OCI-LY7 (cell line): ENCODE measurements around the gene SCUBE2. TPM values are rescaled to one million over a fixed set of nuclear protein-coding genes. Genes with fewer than 3 reads are reported as not detected.

Source experiments
- BruUV-seq: library from RNA; stranded (reverse); fragments of 400-500 nt; replicated peaks from 2 replicates; lab custom pipeline; 2021; lab: Mats Ljungman, UMichigan
- CTCF ChIA-PET: fragments of 300-600 bp; sonication (Branson Sonifier 250); formaldehyde crosslinking; loops from one replicate; lab custom pipeline; 2022; ENCODE audit warnings: antibody characterized with exemption; ENCODE audit not compliant: unreplicated experiment; lab: Charles Lee
- POLR2A ChIA-PET: fragments of 300-600 bp; sonication (Branson Sonifier 250); formaldehyde crosslinking; loops from one replicate; lab custom pipeline; 2022; ENCODE audit warnings: antibody characterized with exemption; lab: Charles Lee
- DNase-seq: peaks from one replicate; pipeline ENCODE4 v3.0.0-alpha.2; 2015; ENCODE audit warnings: low spot score
- H2AFZ ChIP-seq: fragments of 200-600 bp; sonication (generic), shearing (Covaris generic); 2 replicates; pipeline ENCODE4 v1.6.1; 2014; ENCODE audit warnings: mild to moderate bottlenecking, antibody characterized with exemption, low read length, moderate library complexity
- H3K27ac ChIP-seq: fragments of 200-600 bp; sonication (generic); 2 replicates; pipeline ENCODE4 v1.5.1; 2014; ENCODE audit warnings: mixed run types, low read depth, mild to moderate bottlenecking, moderate library complexity, low read length, inconsistent platforms; ENCODE audit not compliant: poor library complexity, severe bottlenecking
- H3K36me3 ChIP-seq: fragments of 200-600 bp; sonication (generic); 2 replicates; pipeline ENCODE4 v1.6.1; 2014; ENCODE audit warnings: mild to moderate bottlenecking, antibody characterized with exemption, low read length, moderate library complexity, mixed read lengths; ENCODE audit not compliant: insufficient read depth
- H3K4me1 ChIP-seq: fragments of 200-600 bp; sonication (generic); 2 replicates; pipeline ENCODE4 v1.5.1; 2014; ENCODE audit warnings: mild to moderate bottlenecking, low read length; ENCODE audit not compliant: insufficient read depth, poor library complexity, severe bottlenecking
- H3K4me2 ChIP-seq: fragments of 200-600 bp; sonication (generic); 2 replicates; pipeline ENCODE4 v1.6.1; 2014; ENCODE audit warnings: mild to moderate bottlenecking, low read length
- H3K4me3 ChIP-seq: fragments of 200-600 bp; sonication (generic); 2 replicates; pipeline ENCODE4 v1.5.1; 2014; ENCODE audit warnings: mild to moderate bottlenecking, low read depth, low read length; ENCODE audit not compliant: poor library complexity, severe bottlenecking
- H3K79me2 ChIP-seq: fragments of 200-600 bp; sonication (generic); 2 replicates; pipeline ENCODE4 v1.6.1; 2016; ENCODE audit warnings: low read depth, mild to moderate bottlenecking, low read length, moderate library complexity, mixed read lengths; ENCODE audit not compliant: insufficient read depth
- H3K9me2 ChIP-seq: fragments of 200-600 bp; sonication (generic); 2 replicates; pipeline ENCODE4 v1.6.1; 2016; ENCODE audit warnings: mild to moderate bottlenecking, low read length, mixed read lengths; ENCODE audit not compliant: insufficient read depth
- H3K9me3 ChIP-seq: fragments of 200-600 bp; sonication (generic); 2 replicates; pipeline ENCODE4 v1.6.1; 2014; ENCODE audit warnings: mild to moderate bottlenecking, mixed run types, low read length, mixed read lengths
- H4K20me1 ChIP-seq: fragments of 200-600 bp; sonication (generic); 2 replicates; pipeline ENCODE4 v1.6.1; 2014; ENCODE audit warnings: mild to moderate bottlenecking, antibody characterized with exemption, low read length, moderate library complexity, mixed read lengths; ENCODE audit not compliant: insufficient read depth
- CTCF ChIP-seq: fragments of 200-600 bp; sonication (generic); conservative IDR thresholded peaks from 2 replicates; pipeline ENCODE4 v1.5.1; 2014; ENCODE audit warnings: mild to moderate bottlenecking, antibody characterized with exemption, low read length, moderate library complexity, mixed read lengths
- EZH2phosphoT487 ChIP-seq: fragments of 200-600 bp; sonication (generic); IDR thresholded peaks from 2 replicates; pipeline ENCODE4 v1.6.1; 2018; ENCODE audit warnings: low read depth, borderline replicate concordance, mild to moderate bottlenecking, mixed run types, antibody characterized with exemption, low read length, moderate library complexity, mixed read lengths
- intact Hi-C: fragments of 100-400 bp; cut with micrococcal nuclease; formaldehyde crosslinking; loops from one replicate; pipeline ENCODE4 v1.10.0; 2022; ENCODE audit not compliant: unreplicated experiment
- total RNA-seq, 2 experiments: library from RNA; depleted of rRNA in 1 of 2; stranded (reverse); fragments of >200 nt in 1 of 2; shearing (Covaris generic) in 1 of 2; gene quantifications; 2 replicates each; pipeline ENCODE4 v1.2.3, GENCODE V29; 2014 to 2022

The SCUBE2 gene
- total RNA-seq, 2 experiments from 2014 or later: not detected

GRCh38 chr11:9039863-9040262, 51.5 kb downstream of the SCUBE2 start:
- no peak overlapping the region for H2AFZ ChIP-seq
- DNase-seq: no peak
- ChIA-PET POLR2A (no interaction called here), CTCF (no interaction called here)
- intact Hi-C loops: no loop called here
- no peak overlapping the region for H3K4me2 ChIP-seq
- no peaks in the 10 kb centered on the region for H3K4me1 ChIP-seq
- H3K79me2 ChIP-seq: no peaks in the 10 kb centered on the region
- H3K27ac ChIP-seq: no peak overlapping the region
- no peaks in the 10 kb centered on the region for H4K20me1 ChIP-seq
- H3K9me3 ChIP-seq: no peaks in the 10 kb centered on the region
- no peak for TF ChIP-seq EZH2phosphoT487
- no peaks in the 10 kb centered on the region for H3K9me2 ChIP-seq
- H3K4me3 ChIP-seq: no peak overlapping the region
- H3K36me3 ChIP-seq: no peaks in the 10 kb centered on the region
- no TSS peak for BruUV-seq

- no peak for DNase-seq
- Histone ChIP-seq H3K4me2 (no peak overlapping the region), H3K9me2 (no peaks in the 10 kb centered on the region), H3K4me1 (no peaks in the 10 kb centered on the region), H4K20me1 (no peaks in the 10 kb centered on the region), H3K79me2 (no peaks in the 10 kb centered on the region), H3K36me3 (no peaks in the 10 kb centered on the region), H3K27ac (no peak overlapping the region), H2AFZ (no peak overlapping the region), H3K9me3 (no peaks in the 10 kb centered on the region), H3K4me3 (no peak overlapping the region)
- TF ChIP-seq CTCF (no peak), EZH2phosphoT487 (no peak)
- CTCF ChIA-PET: no interaction called here
- no TSS peak for BruUV-seq
- POLR2A ChIA-PET: interaction anchor here (0.6 to 1.0 kb wide), 2 partner anchors 11 to 246 kb away, joined by 4 to 7 read pairs; no protein-coding TSS in a partner anchor
- intact Hi-C loops: no loop called here
These were observed 52.2 kb downstream of the SCUBE2 start for GRCh38 chr11:9039198-9039597.

- H3K79me2 ChIP-seq: no peaks in the 10 kb centered on the region
- no peak for TF ChIP-seq CTCF
- no peak for TF ChIP-seq EZH2phosphoT487
- no peak overlapping the region for H3K4me3 ChIP-seq
- H3K36me3 ChIP-seq: no peaks in the 10 kb centered on the region
- H2AFZ ChIP-seq: no peak overlapping the region
- no peaks in the 10 kb centered on the region for H3K9me2 ChIP-seq
- no peak overlapping the region for H3K27ac ChIP-seq
- H3K9me3 ChIP-seq: no peaks in the 10 kb centered on the region
- no peak for DNase-seq
- intact Hi-C loops: no loop called here
- no TSS peak for BruUV-seq
- POLR2A ChIA-PET: interaction anchor here (0.5 to 1.0 kb wide), 3 partner anchors 10 to 247 kb away, joined by 4 to 7 read pairs (median 5); no protein-coding TSS in a partner anchor
- H3K4me1 ChIP-seq: no peaks in the 10 kb centered on the region
- no peak overlapping the region for H3K4me2 ChIP-seq
- CTCF ChIA-PET: no interaction called here
- H4K20me1 ChIP-seq: no peaks in the 10 kb centered on the region
These were observed 52.9 kb downstream of the SCUBE2 start for GRCh38 chr11:9038541-9038940.
